ENCODE results near the gene CYFIP1.

GRCh38 chr15:22866079-22866478 lies 114.1 kb downstream of the CYFIP1 start:
- no peak for TF ChIP-seq ZNF501 (CRISPR knock-in tag; IDR thresholded peaks at IDR 0.05)
- TF ChIP-seq GABPA (IDR thresholded peaks at IDR 0.05; ENCODE audit: low read depth, low read length): no peak
- TF ChIP-seq GABPA (CRISPR knock-in tag; IDR thresholded peaks at IDR 0.05; ENCODE audit: low read depth): no peak
- TF ChIP-seq ZBTB34 (CRISPR knock-in tag; IDR thresholded peaks at IDR 0.05): no peak
- no peak for TF ChIP-seq CBFB (CRISPR knock-in tag; IDR thresholded peaks at IDR 0.05)
- no peak for TF ChIP-seq CAMTA2 (CRISPR knock-in tag; IDR thresholded peaks at IDR 0.05; ENCODE audit: borderline replicate concordance)
- no peak for TF ChIP-seq THAP7 (CRISPR knock-in tag; IDR thresholded peaks at IDR 0.05)
- no peak for TF ChIP-seq HDAC2 (CRISPR knock-in tag; IDR thresholded peaks at IDR 0.05)
- TF ChIP-seq ZNF781 (CRISPR knock-in tag; IDR thresholded peaks at IDR 0.05; ENCODE audit: borderline replicate concordance, not compliant biosample characterization): no peak
- TF ChIP-seq ZNF724P (CRISPR knock-in tag; IDR thresholded peaks at IDR 0.05; ENCODE audit: borderline replicate concordance): no peak
- no peak for TF ChIP-seq ZNF749 (CRISPR knock-in tag; IDR thresholded peaks at IDR 0.05; ENCODE audit: borderline replicate concordance)
- no peak for TF ChIP-seq MXI1 (IDR thresholded peaks at IDR 0.05; ENCODE audit: borderline replicate concordance, low read depth, low read length)
